Inferior parietal cortex (tissue), 1 donor: ENCODE results near the gene LOXHD1.

ENCODE experiments used
- DNase-seq: peaks from one replicate; pipeline ENCODE4 v3.0.0-alpha.2; 2016; ENCODE audit errors: extremely low spot score

Gene LOXHD1

DNA sequence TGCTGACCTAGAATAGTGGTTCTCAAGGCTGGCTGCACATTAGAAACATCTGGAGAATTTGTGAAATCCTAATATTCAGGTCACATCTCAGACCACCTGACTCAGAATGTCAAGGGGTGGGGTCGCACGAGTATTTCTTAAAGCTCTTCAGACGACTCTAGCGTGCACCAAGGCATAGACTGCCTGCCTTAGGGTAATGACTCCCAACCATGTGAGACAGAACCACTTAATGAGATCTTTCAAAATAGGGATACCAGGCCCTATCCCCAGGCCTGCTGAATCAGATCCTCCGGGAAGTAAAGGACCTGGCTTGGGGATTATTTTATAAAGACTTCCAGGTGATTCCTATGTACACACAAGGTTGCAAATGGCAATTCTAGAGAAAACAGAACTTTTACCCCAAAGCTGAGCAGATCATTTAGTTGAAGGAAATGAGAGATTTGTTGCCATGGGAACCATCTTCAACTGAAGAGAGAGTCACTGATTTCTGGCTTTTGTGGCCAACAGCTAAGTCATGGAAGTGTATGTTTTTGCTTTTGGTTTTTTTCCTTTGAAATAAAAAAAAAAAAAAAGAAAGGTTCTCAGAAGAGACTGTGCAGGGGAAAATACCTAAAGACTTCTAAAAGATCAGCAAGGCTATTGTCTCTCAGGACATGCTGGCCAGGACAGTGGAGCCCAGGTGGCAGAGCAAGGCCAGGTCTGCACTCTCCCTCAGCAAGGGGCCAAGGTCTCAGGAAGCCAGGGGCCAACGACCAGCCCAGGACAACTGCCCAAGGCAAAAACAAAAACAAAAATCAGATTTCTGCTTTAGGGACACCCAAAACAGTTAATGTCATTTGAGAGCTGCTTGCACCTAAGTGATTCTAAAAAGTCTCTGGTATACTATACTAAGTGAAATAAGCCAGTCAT is 15.3 kb upstream of the LOXHD1 start:
- peak; percentile 47 for DNase-seq

DNA sequence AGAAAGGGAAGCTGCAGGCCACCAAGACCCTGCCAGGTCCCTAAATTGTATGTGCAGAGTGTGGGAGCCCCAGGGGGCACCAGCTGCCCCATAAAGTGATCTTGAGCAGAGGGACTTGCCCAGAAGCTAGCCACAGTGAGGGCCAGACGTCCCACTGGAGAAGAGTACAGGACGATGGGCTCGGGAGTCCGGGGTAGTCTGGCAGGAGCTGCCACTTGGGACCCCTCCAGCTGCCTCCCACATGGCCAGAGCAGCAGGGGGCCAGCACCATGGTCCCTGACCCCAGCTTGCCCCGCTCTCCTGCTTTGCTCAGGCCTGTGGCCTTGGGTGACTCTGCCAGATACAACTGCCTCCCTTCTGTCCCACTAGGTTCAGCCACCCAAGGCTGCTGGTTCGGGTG is 11.7 kb upstream of the LOXHD1 start:
- DNase-seq = no peak

DNA sequence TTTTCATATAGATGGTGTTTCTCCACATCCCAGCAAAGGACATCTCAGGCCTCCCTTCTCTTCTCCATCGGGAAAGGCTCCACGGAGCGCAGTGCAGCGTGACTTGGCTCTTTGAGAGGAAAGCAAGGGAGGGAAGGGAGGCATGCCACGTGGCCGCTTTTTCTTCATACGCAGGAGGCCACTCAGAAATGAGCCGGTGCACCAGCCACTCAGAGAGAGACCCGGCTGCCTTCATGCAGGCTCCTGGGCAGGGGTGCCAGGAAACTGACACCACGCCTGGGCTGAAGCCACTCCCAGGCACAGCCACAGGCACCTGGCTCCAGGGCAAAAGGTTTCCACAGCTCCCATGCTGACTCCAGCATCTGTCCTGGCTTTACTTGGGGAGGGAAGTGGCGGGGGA is 11.1 kb upstream of the LOXHD1 start:
- no peak for DNase-seq

DNA sequence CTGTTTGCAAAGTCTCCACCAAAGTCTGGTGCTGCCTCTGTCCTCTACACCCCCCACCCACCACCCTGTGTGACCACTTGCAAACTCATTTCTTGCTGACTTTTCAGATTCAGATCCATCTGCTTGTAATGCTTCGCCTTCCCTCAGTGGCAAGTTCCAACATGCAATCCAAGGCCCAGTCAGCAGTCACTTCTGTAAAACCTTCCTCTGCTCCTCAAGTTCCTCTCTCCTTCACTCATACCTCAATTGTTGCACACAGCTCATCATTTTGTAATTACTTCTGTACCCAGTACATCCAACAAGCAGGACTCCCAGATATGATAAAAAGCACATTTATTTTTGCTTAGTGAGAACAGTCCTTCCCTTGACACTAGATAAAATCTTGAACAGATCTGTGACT is 6.5 kb upstream of the LOXHD1 start:
- no peak for DNase-seq

DNA sequence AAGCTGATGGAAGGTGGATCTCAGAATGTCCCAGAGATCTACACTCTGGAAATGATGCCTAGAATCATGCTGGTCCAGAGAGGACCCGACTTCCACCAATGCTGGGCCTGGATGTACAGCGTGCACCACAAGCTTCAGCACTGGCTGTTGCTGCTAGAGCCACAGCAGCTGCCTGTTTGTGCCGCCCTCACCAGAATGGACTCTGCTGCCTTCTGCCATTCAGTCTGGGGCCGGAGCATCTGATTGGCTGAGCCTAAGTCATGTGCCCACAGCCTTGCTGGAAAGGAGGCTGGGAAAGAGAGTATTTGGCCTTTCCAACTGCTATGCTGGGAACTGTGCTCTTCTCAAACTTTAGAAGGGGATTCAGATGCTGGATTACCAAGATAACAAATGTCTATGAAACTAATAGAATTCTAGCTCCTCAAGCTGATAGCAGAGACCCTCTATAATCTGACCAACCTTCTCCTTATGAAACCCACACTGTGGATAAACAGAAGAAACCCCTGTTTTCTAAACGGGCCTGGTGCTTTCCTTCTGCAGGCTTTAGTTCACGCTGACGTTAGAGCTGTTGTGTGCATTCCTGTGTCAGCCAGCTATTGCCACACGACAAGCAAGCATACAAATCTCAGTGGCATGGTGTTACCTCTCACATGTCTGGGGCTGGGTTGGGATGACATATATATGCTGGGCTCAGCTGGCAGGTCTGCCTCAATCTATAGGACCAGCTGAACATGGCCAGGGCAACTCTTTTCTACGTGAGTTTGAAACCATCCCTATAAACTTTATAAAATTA is 4.1 kb upstream of the LOXHD1 start:
- DNase-seq = peak; percentile 87

DNA sequence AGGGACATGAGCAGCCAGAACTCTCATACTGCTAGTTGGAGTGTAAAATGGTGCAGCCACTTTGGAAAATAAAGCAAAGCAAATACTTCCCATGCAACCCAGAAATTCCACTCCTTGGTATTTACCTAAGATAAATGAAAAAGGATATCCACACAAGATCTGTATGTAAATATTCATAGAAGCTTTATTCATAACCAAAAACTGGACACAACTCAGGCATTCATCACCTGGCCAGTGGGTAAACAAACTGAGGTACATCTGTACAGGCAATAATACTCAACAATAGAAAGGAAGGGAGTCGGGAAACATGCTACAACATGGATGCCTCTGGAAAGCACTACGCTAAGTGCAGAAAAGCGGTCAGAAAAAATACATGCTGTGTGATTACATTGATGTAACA is 2.5 kb upstream of the LOXHD1 start:
- no peak for DNase-seq

DNA sequence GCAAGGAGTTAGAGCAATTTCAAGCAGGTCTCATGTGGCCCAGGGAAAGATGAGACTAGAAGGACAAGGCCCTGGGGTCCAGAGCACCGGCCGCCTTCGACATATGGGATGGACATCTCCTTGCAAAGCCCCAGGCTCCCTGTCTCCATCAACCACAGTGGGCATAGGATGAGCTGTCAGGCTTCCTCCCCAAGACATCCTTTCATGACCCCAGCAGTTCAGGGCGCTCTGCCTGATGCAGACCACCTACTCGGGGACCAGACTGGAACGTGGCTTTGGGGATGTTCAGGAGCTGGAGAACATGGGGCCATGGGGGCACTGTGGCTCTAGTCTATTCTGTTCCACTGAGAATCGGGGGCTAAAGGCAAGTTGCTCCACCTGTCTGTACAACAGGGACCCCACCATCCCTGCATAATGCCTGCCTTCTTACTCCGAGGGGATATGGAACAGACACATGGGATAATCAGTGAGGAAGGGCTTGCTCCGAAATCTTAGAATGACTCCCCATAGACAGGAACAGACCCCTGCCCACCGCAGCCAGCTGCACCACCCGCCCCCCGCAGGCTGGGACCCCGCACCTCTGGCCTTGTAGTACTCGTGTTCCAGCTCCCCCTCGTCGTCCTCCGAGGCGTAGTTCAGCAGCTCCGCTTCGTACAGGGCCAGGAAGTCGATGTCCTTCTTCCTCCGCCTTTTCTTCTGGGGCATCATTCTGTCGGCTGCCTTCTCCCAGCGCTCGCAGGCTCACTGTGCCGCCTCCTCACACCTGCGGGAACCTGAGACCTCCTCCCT is 500 bp downstream of the LOXHD1 start:
- no peak for DNase-seq

DNA sequence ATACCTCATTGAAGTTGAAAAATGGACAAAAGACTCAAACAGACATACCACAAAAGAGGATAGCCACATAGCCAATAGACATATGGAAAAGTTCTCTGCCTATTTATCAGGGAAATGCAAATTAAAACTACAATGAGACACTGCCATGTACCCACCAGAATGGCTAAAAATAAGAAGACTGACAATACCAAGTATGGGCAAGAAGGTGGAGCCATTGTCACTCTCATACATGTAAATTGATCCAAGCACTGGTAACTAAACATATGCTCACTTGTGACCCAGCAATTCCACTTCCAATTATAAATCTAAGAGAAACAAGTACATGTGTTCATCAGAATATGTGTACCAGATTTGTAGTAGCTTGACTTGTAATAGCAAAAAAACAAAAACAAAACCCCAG is 4.6 kb downstream of the LOXHD1 start:
- DNase-seq = no peak

DNA sequence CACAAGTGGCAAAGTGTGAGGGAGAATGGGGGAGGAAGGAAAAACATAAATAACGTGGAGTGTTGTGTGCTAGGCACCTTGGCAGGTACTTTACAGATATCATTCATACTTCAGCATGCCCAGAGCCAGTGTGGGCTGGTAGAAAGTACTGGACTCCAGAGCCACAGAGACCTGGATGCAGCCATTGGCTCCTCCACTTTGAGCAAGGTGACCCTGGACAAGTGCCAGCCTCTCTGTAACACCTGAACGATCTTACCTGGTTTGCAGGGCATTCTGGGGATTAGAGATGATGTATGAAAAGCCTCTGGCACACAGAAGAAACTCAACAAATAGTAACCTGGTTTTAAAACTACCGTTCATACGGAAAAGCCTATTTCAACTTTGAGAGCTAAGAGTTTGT is 6.3 kb downstream of the LOXHD1 start:
- DNase-seq = no peak

DNA sequence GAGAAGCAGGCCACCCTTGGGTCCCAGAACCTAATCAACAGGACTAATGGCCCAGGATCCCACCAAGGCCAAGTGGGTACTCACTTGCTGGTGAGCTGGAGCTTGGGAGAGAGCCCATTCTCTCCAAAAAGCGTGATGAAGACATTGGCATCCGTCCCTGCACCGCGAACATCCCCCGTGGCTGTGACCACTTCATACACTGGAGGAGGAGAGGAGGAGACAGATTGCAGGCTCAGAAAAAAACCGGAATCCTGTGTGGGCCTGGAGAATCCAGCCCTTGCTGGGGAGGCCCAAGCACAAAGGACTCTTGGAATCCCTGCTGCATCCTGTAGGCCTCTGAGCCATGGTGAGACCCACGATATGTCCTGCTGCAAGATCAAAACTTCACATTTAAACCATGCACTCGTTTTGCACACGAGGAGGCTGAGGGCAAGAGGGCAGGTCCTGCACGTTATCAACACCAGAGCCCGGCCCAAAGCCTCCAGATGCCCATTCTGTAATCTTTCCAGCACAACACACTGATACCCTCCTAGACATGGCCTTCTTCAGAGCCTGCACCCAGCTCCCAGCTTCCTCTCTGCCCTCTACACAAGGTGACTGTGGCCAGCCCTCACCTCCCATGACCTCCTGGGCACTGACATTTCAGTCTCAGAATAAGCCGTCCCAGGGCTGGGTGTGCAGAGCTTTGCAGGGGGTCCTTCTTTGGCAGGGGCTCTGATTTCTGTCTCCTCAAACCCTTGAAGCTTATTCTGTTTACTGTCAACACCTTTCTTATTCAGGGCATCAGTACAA is 7.8 kb downstream of the LOXHD1 start:
- no peak for DNase-seq

DNA sequence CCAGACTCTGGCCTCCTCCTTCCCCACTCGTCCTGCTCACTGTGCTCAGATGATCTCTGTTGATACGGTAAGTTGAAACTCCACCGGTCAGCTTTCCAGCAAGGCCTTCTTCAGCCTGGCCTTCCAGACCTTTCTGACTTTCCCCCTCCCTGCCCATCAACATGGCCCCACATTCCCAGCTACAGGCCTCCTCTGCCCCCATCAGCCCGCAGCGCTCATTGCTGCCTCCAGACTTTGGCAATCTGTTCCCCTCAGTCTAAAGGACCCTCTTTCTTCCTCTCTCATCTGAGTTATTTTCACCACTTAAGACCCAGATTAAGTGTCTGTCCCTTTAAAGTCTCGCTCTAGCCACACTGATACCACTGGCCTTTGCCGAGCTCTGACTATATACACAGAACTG is 10.6 kb downstream of the LOXHD1 start:
- no peak for DNase-seq

DNA sequence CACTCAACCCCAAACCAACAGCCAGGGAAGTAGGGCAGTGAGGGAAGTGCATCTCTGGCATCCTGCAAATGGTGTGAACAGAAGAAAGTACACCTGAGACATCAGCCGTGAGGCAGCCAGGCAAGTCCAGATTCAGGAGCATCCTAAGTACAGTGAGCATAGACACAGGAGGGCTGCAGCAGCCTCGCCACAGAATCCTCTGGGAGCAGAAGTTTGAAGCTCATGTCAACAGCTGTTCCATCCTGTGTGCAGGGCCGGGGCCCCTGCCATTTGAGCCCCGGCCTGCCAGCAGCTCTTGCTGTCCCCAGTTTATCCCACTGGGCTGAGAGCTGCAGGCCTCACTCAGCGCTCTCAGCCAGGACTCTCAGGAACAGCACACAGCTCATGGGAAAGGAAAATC is 14.5 kb downstream of the LOXHD1 start:
- no peak for DNase-seq

DNA sequence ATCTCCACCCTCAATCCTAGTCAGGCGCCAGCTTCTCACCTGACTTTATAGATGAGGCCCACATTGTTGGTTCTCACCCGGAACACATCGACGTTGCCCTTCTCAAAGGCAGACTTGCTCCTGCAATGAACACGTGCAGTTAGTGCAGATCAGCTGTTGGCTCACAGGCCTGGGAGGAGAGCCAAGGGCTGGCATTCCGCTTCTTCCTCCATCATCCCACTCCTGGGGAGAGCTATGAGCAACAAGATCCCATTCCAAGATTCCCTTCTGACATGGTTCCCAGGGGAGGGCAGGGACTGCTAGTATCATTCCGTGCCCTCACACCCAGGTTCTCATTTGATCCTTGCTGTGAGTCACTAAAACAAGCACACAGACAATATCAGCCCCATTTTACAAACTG is 15.1 kb downstream of the LOXHD1 start:
- no peak for DNase-seq

DNA sequence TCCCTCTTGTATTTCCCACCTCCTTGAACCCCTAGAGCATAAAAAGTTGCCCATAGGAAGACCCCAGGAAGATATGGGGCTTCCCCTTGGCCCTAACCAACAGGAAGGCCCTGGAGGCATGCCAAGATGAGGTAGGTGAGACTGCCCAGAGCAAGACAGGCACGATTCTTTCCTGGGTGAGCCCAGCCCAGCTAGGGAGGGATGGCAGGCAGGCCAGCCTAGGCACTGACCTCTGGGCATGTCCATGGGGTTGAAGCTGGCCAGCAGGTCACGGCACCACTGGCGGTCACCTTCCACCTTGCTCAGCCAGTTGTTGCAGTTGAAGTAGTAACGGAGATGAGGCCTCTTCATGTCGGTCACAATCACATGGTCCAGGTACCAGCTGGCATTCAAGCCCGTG is 17.6 kb downstream of the LOXHD1 start:
- no peak for DNase-seq

DNA sequence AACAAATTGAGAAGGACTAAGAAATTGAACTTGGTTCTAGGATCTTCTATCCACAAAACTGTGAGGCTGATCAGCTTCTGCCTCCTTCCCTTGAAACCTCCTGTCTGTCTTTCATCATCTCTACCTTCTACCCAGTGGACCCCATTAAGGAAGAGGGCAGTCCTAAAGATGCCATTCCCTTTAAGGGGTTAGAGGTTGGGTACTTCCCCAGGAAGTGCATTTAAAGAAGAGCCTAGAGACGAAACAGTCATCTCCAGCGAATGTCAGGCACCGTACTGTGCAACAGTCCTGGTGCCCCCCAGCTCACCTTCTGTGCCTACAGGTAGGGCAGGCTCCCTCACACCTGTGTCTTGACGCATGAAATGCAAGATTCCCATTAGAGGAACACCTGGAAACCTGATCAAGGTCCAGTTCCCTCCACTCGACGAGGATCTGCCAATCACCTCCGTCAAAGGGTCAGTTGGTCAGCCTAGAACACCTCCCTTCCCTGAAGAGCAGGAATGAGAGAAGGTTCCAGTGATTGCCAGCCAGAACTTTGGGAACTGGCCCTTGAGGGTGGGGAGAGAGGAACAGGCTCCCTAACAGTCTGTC is 20.9 kb downstream of the LOXHD1 start:
- no peak for DNase-seq

DNA sequence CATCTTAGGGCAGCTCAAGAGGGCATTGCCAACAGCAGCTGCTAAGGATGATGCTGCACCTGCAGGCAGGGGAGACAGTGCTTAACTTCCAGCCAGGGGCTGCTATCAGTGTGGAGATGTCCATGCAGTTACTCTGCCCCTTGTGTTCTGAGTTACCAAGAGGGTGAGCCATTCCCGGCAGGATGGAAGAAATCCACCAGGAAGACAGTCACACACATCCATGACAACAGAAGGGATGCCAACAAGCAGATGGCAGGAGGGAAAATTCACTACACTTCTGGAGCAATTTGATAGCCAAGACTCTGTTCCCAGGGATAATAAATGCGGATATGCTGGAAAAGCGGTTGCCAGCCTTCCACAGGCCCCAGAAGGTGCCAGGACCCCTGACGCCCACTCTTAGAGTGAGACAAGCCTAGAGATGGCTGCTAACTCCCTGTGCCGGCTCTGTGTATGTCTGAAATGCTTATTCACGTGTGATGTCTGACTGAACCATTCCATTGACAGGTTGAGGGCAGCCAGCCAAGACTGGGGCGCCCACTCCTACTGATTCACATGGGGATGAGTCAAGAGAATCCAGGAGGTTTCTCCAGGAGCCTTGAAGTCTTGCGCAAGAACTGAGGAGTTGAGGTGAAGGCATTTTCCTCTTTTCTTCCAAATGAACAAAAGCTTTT is 24.5 kb downstream of the LOXHD1 start:
- DNase-seq = peak; percentile 59

DNA sequence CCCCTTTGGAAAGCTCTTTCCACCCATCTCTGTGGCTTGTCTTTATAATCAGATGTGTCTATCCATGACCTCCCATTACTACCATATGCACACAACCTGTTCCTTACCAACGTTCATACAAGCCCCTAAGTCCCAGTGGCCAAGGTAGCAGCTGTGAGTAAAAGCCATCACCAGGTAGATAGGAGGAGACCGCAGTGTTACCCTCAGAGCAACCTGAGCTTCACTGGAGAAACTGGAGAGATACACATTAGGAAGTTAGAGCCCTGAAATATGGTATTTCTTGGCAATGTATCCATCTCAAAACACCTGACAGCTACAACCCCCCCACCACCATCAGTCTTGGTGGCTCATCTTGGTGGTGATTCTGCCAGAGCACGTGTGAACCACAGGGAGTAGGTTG is 26.0 kb downstream of the LOXHD1 start:
- no peak for DNase-seq

DNA sequence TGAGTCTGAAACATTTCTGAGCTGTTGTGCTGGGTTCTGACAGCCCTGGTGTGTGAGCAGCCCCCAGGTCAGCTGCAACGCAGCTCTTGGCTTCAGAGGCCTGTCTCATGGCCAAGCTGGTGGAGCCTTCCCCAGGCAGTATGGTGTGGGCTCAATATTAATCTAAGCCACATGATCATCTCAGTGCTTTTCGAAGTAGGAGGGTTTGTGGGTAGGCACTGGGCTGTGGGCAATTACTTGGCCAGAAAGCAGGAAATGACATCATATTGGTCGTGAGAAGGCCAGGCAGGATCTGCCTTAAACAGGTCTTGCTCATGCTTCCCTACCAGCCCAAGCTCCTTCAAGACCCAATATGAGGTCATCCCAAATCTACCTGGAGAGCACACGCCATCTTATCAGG is 26.9 kb downstream of the LOXHD1 start:
- no peak for DNase-seq

DNA sequence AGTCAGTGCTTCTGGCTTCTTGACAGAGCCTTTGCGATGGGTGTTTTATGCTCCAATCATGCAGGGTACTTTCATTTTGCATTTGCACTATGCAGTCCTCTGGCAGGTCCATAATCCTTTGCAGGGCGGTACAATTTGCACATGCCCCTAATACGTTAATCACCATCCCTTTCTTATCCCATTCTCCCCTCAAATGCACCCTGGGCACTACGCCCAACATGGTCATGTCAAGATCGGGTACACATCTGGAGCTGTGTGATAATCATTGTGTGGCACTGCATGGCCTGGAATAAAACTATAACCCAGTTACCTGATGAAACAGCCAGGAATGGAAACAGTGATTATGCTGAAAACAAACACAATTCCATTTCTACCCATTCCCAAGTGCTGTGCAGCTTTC is 27.7 kb downstream of the LOXHD1 start:
- no peak for DNase-seq

DNA sequence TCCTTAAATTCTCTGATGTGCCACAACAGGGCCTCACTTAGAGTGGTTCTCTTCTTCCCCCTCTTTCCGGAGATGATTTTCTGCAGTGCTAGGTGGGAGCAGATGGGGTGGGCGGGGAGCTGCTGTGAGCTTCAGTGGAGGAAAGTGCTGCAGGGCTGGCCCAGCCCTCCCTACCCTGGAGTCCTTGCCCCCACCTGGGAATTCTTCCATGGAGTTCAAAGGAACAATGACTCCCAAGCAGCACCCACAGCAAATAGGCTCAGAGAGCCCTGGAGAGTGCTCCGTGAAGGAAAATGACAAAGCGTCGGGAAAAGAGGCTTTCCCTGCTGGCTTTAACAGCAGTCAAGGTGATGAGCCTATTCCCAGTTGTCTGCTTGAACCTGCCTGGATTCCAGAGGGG is 28.8 kb downstream of the LOXHD1 start:
- no peak for DNase-seq

DNA sequence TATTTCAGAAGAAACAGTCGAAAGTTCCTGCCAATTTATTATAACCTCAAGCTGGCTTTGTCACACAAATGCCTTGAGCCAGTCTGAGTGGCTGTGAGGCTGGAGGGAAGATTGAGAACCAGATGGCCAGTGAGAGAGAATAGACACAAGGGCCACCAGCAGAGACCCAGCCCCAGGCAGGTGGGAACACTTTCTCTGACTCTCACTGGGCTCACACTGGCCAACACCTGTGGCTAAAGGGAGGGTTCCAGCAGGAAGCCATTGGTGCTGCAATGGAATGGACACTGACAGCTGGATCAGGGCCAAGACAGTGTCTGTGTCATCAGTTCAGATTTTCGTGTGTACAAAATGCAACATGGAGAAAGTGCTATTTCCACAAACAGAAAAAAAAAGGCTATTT is 29.9 kb downstream of the LOXHD1 start:
- no peak for DNase-seq
